Right ventricle myocardium superior (tissue), 1 donor: Measurements from ENCODE around the gene C4B. TPM values are rescaled to one million over a fixed set of nuclear protein-coding genes. Genes with fewer than 3 reads are reported as not detected.
"Not testable (repeated sequence)": the region's sequence is repeated elsewhere in the genome, so short reads cannot be mapped to it uniquely, and the experiment has no call there.

Source experiments
- ATAC-seq: fragments of 200-7000 bp; cut with Tn5 transposase; one replicate; pipeline ENCODE4 v1.9.1; 2020; ENCODE audit warnings: mild to moderate bottlenecking; ENCODE audit not compliant: poor library complexity
- DNase-seq: peaks from one replicate; pipeline ENCODE4 v3.0.0-alpha.2; 2020
- intact Hi-C: fragments of 100-400 bp; cut with DNase I; formaldehyde crosslinking; loops from one replicate; pipeline ENCODE4 v1.11.2; 2022
- total RNA-seq: library from RNA; stranded (reverse); fragmentation: NEBNext Ultra II Directional; extraction: Animal tissue kit (Norgen Biotek cat#: 25700); gene quantifications from one replicate; pipeline ENCODE4 v1.2.1, GENCODE V29; 2021
- donor health status: DM: no; HTN: yes; CAD: no; lungs with severe emphysema.

The C4B gene
- total RNA-seq, 1 donor from 2014 or later: 58.3 TPM

GRCh38 chr6:32045811-32046449 lies 31.3 kb downstream of the C4B start:
- DNase-seq: peak; percentile 59
- ATAC-seq: peak; percentile 16
- intact Hi-C loops: no loop called here

DNA sequence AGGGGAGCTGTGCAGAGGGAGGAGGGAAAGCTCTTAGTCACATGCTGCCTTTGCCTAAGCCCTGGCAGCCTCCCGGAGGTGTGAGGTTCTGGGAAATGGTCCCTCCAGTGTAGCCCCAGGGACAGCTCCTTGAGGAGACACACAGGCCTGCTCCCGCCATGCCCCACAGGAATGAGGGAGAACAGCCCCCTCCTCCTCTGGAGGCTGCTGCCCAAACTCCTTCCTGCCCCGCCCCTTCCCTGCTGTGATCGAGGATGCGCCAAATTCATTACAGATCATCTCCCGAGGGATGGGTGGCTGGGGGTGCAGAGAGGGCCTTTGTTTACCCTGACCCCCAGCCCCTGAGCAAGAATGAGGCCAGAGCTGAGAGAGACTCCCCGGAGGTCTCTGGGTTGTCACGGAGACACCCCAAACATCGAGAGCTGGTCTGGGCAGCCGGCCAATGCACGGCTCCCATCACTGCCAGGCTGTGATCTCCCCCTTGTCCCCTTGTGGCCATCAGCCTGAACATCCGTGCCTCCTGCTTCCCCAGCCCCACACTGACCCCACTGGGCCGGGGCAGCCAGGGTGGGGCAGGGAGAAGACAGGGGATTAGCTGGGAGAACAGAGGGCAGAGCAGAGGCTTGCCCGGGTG lies 32.0 kb downstream of the C4B start:
- ATAC-seq (peak; percentile 28), DNase-seq (peak; percentile 69)
- intact Hi-C loops: no loop called here

DNA sequence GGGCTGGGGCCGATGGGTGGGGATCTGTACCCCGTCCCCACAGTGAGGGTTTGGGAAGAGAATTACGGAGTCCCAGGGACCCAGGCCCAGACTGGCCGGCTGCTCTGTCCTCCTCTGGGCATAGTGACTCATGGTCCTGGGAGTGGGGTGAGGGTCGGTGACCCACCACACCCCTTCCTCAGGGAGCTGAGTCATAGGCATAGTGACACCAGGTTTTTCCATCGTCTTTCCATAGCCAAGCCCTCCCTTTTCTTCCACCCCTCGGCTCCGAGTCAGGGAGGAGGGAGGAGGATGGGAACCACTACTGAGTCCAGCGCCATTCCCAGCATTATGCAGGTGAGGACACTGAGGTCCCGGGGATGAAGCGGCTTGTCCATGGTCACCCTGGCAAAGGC lies 32.5 kb downstream of the C4B start:
- peak; percentile 51 for ATAC-seq

DNA sequence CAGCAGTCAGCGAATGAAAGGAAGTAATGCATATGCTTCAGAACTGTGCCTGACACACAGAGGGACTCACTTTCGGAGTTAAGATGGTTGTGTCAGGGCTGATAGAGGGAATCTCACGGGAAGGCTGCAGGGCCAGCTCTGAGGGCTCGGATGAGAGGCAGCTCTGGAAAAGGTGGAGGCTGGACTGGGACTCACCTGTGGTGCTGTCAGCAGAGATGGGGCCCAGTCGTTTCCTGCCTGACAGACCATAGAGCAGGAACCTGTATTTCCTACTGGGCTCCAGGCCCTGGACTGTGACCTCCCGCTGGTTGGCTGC lies 32.9 kb downstream of the C4B start:
- DNase-seq: no peak
- intact Hi-C loops: no loop called here
- ATAC-seq: no peak

More for the DNA sequence above, 32.5 kb downstream of the C4B start:
- intact Hi-C loops: no loop called here
- DNase-seq: peak; percentile 60

GRCh38 chr6:32047855-32048766 lies 33.5 kb downstream of the C4B start:
- peak; percentile 84 for DNase-seq
- ATAC-seq: peak; percentile 66
- intact Hi-C loops: no loop called here

DNA sequence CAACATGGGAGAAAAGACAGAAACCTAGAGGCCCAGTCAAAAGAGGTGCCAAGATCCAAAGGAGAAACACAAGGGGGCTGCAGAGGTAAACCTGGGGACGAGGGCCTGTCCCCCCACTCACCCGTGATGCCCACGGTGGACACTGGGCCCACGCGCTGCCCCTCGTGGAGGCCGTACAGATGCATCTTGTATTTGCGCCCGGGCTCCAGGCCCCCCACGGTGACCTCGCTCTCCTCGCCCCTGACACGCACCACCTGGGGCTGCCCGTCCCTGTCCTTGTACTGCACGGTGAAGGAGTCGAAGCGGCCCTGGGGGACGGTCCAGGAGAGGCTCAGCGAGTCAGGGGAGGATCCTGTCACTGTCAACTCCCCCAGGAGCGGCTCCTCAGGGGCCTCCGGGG lies 34.6 kb downstream of the C4B start:
- intact Hi-C loops, ATAC-seq: not testable (repeated sequence)
- DNase-seq: peak; percentile 34

DNA sequence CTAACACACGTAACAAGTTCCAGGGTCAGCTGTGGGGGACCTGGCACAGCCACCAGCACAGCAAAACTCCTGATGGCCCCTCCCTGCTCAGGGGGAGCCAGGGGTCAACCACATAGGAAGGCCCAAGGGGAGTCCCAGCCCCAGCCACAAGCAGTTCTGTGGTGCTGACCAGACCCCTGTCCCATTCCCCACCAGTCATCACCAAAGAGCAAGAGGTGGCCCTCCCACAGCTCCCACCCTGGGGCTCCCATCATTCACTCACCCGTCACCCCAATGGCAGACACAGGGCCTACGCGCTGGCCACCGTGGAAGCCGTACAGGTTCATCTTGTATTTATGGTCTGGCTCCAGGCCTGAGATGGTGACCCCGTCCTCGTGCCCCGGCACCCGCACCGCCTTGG lies 35.1 kb downstream of the C4B start:
- ATAC-seq, intact Hi-C loops: not testable (repeated sequence)
- peak; percentile 27 for DNase-seq

DNA sequence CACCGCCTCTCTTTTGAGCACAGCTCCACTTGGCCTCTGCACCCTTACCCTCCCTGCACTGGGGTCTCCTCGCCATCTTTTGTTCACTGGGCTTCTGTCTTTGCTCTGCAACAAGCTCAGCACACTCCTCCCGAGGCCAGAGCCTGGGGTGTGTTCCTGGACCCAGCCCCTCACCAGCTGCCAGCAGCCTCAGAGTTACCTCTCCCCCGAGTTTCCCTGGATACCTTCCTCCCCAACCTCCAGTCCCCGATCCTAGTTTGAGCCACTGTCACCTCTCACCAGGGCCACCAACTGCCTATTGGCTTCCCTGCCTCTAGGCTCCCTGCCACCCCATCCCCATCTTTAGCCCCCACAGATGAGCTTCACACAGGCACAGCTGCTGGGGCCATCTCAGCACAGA lies 36.0 kb downstream of the C4B start:
- ATAC-seq (no peak), DNase-seq (peak; percentile 21)
- intact Hi-C loops: no loop called here

GRCh38 chr6:32052626-32053025 lies 38.0 kb downstream of the C4B start:
- ATAC-seq, intact Hi-C loops, DNase-seq: not testable (repeated sequence)

GRCh38 chr6:32053314-32053713 lies 38.7 kb downstream of the C4B start:
- DNase-seq: peak; percentile 18
- ATAC-seq, intact Hi-C loops: not testable (repeated sequence)

- DNase-seq, intact Hi-C loops, ATAC-seq: not testable (repeated sequence)
These were observed 41.2 kb downstream of the C4B start for GRCh38 chr6:32055756-32056155.

- no peak for DNase-seq
- intact Hi-C loops: no loop called here
- no peak for ATAC-seq
These were observed 41.7 kb downstream of the C4B start for GRCh38 chr6:32056254-32056653.

GRCh38 chr6:32057966-32058365 lies 43.4 kb downstream of the C4B start:
- no peak for DNase-seq
- intact Hi-C loops: no loop called here
- ATAC-seq: no peak

DNA sequence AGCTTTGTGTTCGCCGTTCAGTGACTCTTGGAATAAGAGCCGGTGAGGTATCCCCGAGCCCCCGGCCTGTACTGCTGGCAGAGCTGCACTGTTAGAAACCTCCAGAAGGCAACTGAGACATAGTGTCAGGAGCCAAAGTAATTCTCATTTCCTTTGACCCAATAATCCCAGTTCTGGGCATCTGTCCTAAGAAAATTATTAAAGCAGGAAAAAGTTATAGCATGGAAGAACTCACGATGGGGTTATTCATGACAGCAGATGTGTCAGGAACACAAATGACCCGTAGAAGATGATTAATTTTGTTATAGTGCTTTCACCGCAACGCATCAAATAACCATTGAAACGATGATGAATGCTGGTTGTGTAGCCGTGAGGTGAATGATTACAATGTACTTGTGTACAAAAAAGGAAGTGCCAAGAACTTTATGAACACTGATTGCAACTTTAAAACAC lies 43.9 kb downstream of the C4B start:
- DNase-seq (no peak), ATAC-seq (no peak)
- intact Hi-C loops: no loop called here

GRCh38 chr6:32060966-32061655 lies 46.5 kb downstream of the C4B start:
- intact Hi-C loops: no loop called here
- no peak for ATAC-seq

GRCh38 chr6:32064706-32065105 lies 50.1 kb downstream of the C4B start:
- ATAC-seq (no peak), DNase-seq (no peak)
- intact Hi-C loops: no loop called here

More at GRCh38 chr6:32060966-32061655, 46.5 kb downstream of the C4B start:
- DNase-seq: no peak

- DNase-seq: peak; percentile 30
- ATAC-seq, intact Hi-C loops: not testable (repeated sequence)
These were observed 52.9 kb downstream of the C4B start for GRCh38 chr6:32067521-32067920.

DNA sequence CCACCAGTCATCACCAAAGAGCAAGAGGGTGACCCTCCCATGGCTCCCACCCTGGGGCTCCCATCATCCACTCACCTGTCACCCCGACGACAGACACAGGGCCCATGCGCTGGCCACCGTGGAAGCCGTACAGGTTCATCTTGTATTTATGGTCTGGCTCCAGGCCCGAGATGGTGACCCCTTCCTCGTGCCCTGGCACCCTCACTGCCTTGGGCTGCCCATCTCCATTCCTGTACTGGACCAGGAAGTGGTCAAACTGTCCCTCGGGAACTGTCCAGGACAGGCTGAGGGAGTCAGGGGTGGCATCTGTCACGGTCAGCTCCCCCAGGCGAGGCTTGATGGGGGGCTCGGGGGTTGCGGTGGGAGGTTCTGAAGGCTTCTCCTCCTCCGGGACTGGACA lies 53.7 kb downstream of the C4B start:
- peak; percentile 25 for DNase-seq
- intact Hi-C loops: not testable (repeated sequence)

GRCh38 chr6:32068867-32069266 lies 54.3 kb downstream of the C4B start:
- no peak for ATAC-seq
- intact Hi-C loops: no loop called here
- DNase-seq: no peak

More for the DNA sequence above, 53.7 kb downstream of the C4B start:
- not testable (repeated sequence) for ATAC-seq
